HG03432 (cell line): Measurements from ENCODE around the gene GJC3.
"Not testable (repeated sequence)": the region's sequence is repeated elsewhere in the genome, so short reads cannot be mapped to it uniquely, and the experiment has no call there.

Experiments
- ATAC-seq: cut with Tn5 transposase; IDR thresholded peaks from one replicate; pipeline ENCODE4 v1.9.1; 2021; ENCODE audit warnings: mild to moderate bottlenecking, moderate library complexity; ENCODE audit not compliant: unreplicated experiment

GJC3 gene

DNA sequence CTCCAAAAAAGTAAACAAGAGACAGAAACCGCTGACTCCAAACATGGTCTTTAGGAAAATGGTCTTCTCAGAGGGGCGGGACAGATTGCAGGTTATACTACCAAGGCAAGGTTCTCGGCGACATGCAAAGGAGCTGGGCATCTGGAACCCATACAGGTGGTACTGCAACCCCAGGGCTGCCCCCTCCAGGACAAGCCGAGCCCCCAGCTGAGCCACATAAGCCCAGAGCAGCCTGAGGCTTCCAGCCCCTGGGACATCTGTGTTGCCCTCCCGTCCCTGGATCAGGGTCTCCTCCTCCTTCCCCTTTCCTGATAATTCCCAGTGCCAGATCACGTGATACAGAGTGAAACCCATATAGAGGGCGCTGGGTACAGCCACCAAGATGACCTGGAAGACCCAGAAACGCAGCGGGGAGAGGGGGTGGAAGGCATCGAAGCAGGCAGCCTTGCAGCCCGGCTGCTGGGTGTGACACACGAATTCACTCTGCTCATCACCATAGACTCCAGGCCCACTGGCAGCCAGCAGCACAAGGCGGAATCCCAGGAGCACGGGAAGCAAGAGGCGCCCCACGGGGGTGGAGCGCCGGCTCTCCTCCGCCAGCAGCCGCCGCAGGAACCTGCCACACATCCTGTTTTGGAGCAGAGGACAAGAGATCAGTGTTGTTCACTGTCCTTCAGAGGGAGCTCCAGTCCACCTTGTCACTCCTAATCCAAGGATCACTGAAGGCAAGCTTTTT, at the start of gene GJC3:
Gene GJC3 (minus strand): TSS at position 627 of the 736 bp plus-strand sequence. CDS start 0 bp downstream, at position 627.
- ATAC-seq, result no peak

DNA sequence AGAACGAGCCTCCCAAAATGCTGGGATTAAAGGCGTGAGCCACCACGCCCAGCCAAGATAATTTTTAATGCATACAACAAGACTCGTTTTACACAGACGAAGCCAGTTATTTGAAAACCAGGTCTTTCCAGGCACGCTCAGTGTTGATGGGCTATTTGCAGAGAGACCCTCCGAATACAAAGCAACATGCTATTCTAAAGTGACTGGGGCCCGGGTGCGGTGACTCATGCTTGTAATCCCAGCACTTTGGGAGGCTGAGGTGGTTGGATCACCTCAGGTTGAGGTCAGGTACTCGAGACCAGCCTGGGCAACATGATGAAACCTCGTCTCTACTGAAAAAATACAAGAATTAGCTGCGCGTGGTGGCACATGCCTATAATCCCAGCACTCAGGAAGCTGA, 47.2 kb upstream of the GJC3 start:
- no peak for ATAC-seq

- ATAC-seq, result peak; percentile 39
Measured at GRCh38 chr7:99975782-99976521, 46.5 kb upstream of the GJC3 start, which contains the start of gene AZGP1. Gene AZGP1 (minus strand): TSS chr7:99976031. CDS start chr7:99976020, 11 bp downstream.

GRCh38 chr7:99974681-99975080, 45.3 kb upstream of the GJC3 start:
- ATAC-seq, result no peak

DNA sequence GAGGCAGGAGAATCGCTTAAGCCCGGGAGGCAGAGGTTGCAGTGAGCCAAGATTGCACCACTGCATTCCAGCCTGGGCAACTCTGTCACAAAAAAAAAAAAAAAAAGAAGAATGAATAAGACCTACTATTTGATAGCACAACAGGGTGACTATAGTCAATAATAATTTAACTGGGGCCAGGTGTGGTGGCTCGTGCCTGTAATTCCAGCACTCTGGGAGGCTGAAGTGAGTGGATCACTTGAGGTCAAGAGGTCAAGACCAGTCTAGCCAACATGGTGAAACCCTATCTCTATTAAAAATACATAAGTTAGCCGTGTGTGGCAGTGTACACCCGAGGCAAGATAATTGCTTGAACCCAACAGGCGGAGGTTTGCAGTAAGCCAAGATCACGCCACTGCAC, 44.4 kb upstream of the GJC3 start:
- not testable (repeated sequence) for ATAC-seq

DNA sequence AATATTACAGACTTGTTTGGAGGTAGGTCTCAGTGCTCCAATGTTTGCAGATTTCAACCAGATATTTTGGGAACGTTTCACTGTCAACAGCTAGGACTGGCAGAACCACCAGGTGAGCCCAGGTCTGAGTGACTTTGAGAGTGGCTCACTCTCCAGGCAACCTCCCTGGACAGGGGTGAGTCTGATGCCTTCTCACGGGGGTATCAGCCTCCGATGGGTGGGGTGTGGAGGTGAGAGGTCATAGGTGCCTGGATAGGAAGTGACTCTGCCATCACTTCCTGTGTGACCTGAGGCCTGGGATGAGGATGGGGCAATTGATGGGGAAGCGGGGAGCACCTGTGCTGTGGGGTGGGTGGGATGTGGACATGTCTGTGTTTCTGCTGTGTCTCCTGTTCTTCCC, 41.8 kb upstream of the GJC3 start:
- ATAC-seq, result no peak

GRCh38 chr7:99969813-99970212, 40.4 kb upstream of the GJC3 start:
- not testable (repeated sequence) for ATAC-seq

DNA sequence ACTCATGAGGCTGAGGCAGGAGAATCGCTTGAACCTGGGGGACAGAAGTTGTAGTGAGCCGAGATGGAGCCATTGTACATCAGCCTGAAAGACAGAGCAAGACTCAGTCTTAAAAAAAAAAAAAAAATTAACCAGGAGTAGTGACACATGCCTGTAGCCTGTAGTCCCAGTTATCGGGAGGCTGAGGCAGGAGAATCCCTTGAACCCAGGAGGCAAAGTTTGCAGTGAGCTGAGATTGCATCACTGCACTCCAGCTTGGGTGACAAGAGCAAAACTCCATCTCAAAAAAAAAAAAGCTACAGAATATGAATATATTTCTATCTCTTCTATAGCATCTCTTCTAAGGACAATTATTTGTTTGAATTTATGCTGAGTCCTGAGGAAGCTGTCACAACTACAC, 39.9 kb upstream of the GJC3 start:
- no peak for ATAC-seq

GRCh38 chr7:99958564-99959227, 29.3 kb upstream of the GJC3 start:
- ATAC-seq, result no peak

GRCh38 chr7:99955247-99955646, 25.8 kb upstream of the GJC3 start:
- ATAC-seq, result no peak

- ATAC-seq, result not testable (repeated sequence)
Measured at GRCh38 chr7:99954643-99955042, 25.2 kb upstream of the GJC3 start.

DNA sequence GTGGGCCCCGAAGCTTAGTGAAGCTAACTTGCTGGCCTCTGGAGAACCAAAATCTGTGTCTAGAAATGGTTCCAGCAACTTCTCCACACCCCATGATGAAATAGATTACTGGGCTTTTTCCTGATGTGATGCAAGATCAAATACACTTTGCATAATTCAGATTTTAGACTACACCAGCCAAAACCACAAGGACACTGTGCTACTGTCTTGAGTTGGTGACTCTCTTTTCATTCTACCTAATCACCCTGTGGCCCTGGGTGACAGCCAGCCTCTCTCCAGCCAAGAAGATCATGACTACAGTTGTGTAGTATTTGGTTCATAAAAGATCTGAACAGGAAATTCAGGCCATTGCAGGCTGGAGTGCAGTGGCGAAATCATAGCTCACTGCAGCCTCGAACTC, 24.2 kb upstream of the GJC3 start:
- ATAC-seq, result no peak

DNA sequence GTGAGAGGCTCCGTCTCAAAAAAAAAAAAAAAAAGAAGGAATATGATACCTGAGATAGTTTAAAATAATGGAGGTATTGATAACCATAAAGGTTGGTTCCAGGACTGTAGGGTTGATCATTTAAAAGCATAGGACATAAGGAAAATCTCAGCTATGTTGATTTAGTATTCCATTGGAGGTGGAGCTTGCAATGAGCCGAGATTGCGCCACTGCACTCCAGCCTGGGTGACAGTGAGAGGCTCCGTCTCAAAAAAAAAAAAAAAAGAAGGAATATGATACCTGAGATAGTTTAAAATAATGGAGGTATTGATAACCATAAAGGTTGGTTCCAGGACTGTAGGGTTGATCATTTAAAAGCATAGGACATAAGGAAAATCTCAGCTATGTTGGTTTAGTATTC, 23.2 kb upstream of the GJC3 start:
- not testable (repeated sequence) for ATAC-seq

DNA sequence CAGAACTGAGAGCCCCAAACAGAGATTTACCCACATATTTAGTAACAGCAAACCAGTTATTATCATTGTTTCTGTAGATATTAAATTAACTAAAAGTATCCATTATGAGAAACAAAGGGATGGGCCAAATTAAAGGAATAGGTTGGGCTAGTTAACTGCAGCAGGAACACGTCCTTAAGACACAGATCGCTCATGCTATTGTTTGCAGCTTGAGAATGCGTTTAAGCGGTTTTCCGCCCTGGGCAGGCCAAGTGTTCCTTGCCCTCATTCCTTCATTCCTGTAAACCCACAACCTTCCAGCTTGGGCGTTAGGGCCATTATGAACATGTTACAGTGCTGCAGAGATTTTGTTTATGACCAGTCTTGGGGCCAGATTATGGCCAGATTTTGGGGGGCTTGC, 21.4 kb upstream of the GJC3 start:
- ATAC-seq, result not testable (repeated sequence)

- ATAC-seq, result no peak
Measured at GRCh38 chr7:99949645-99950228, 20.3 kb upstream of the GJC3 start.

- no peak for ATAC-seq
Measured at GRCh38 chr7:99947608-99948007, 18.2 kb upstream of the GJC3 start.

- ATAC-seq, result no peak
Measured at GRCh38 chr7:99944497-99945070, 15.2 kb upstream of the GJC3 start.

DNA sequence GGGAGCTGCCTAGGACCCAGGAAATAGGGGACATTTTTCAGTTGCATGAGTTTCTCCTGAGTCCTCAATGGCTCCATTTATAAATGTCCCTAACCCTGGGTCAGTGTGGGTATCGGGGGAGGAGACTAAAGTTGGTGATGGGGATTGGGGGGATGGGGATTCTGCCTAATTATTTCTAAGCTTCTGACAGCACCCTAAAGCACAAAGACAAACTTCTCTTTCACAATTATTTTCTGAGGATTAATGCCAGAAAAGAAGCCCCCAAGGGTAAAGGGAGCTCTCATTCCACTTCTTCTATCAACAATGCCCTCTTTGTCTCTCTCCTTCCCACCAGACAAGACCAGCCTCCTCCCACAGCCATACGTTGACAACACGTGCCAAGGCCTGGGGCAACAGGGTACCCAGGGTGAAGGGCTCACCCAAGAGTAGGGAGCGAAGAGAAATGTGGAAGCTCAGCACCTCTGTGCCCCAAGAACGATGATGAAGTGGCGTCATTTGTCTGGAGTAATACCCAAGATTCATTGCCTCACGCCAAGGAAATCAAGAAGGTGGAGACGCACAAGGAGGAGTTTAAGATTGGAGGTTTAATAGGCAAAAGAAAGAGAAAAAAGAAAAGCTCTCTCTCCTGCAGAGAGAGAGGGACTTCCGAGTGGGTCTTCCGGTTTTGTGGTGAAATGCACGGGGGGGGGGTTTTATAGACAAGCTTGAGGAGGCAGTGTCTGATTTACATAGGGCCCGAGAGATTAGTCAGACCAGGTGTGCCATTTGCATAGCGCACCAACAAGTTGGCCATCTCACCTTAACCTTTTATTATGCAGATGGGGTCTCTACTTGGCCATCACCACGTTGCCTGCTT, 14.4 kb upstream of the GJC3 start:
- ATAC-seq, result no peak

DNA sequence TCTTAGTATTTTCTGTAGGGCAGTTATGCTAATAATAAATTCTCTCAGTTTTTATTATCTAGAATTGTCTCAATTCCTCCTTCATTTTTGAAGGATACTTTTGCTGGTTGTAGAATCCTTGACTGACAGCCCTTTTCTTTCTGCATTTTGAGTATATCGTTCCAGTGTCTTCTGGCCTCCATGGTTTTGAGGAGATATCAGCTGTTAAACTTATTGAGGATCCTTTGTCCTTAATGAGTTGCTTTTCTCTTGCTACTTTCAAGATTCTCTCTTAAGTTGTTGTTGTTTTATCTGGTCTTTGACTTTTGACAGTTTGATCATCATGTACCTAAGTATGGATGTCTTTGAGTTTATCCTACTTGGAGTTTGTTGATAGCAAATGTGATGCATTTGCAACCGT, 8.9 kb upstream of the GJC3 start:
- no peak for ATAC-seq

DNA sequence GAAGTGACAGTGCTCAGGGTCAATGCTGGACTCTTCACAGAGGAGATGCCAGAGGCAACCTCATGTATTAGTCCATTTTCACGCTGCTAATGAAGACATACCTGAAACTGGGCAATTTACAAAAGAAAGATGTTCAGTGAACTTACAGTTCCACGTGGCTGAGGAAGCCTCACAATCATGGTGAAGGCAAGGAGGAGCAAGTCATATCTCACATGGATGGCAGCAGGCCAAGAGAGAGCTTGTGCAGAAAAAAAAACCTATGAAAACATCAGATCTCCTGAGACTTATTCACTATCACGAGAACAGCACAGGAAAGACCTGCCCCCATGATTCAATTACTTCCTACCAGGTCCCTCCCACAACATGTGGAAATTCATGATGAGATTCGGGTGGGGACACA, 5.6 kb upstream of the GJC3 start:
- not testable (repeated sequence) for ATAC-seq
